ENCODE results near the gene TBL1X. TPM values are rescaled to one million over a fixed set of nuclear protein-coding genes. Genes with fewer than 3 reads are reported as not detected.

TBL1X gene
- total and polyA plus RNA-seq, 7 donors, result 2.0 to 17.6 (median 7.8) TPM

DNA sequence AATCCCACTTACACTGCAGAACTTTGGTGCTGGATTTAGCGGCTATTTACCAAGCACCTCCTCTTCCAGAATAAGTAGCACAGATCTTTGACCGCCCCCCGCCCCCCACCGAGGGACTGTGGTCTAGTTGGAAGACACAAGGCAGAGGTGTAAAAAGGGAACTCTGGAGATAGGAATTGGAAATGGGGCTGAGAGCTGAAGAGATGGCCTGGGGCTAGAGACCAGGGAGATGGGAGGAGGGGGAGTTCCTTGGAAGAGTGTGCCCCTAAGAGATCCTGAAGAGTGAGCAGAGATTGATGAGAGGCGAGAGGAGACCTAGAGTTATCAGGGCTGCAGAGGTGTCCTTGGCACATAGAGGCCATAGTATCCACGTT lies 55.3 kb downstream of the TBL1X start:
- Histone ChIP-seq H3K9me3 (no peaks in the 10 kb centered on the region), H3K27me3 (ENCODE audit: insufficient read depth in 3 of 3, low read length in 2 of 3) (no peaks in the 10 kb centered on the region), H3K27ac (peak overlapping the region; percentile 36), H3K4me3 (no peak overlapping the region), H3K4me1 (peaks cover 14% of the 10 kb centered on the region), H3K36me3 (ENCODE audit: insufficient read depth in 1 of 2, low read depth in 1 of 2) (no peaks in the 10 kb centered on the region)
- intact Hi-C loops (cut with DNase I), result no loop called here
- TF ChIP-seq, protein P1, sequence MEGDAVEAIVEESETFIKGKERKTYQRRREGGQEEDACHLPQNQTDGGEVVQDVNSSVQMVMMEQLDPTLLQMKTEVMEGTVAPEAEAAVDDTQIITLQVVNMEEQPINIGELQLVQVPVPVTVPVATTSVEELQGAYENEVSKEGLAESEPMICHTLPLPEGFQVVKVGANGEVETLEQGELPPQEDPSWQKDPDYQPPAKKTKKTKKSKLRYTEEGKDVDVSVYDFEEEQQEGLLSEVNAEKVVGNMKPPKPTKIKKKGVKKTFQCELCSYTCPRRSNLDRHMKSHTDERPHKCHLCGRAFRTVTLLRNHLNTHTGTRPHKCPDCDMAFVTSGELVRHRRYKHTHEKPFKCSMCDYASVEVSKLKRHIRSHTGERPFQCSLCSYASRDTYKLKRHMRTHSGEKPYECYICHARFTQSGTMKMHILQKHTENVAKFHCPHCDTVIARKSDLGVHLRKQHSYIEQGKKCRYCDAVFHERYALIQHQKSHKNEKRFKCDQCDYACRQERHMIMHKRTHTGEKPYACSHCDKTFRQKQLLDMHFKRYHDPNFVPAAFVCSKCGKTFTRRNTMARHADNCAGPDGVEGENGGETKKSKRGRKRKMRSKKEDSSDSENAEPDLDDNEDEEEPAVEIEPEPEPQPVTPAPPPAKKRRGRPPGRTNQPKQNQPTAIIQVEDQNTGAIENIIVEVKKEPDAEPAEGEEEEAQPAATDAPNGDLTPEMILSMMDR (IDR thresholded peaks at IDR 0.05), result no peak
- DNase-seq, result no peak
- ATAC-seq, result peak in 3 of 4 donors; percentile 8 to 10 (median 10)
- WGBS, 3 donors, result 73 to 87% (median 82%) methylated on average over 6 of the region's 6 CpGs

DNA sequence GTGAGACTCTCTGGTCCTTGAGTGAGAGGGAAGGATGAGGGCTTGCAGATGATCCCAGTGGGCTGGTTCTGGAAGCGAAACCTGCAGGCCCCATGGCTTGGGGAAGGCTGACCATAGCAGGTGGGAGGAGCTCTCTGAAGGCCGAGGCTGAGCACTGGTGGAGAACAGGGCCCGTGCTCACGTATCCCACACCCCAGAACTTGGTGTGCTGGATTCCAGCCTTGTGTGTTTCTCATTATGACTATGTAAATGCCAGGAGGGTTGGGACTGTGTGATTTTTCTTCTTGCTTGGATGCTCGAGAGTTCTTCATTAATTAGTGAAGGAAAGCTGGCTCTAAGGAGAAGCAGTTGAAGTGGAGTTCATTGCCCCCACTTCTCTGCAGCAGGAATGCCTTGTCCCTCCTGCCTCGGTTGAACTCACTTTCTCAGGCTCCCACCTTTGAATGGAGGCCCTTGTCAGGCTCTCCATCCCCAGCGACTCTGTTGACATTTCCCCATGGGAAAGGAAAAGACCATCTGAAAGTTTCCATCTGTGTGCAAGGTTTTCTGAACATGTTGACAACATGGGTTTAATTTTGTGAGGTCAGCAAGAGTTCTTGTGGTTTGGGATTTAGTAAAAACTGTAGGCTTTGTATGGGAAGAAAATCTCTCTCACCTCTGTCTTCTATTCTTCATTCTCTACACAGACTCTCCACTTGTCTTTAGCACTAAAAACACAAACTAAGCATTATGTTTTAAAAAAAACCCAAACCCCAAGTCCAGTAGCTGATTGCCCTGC lies 57.7 kb downstream of the TBL1X start:
- ATAC-seq (no peak), DNase-seq (no peak)
- no peak overlapping the region for H3K27ac ChIP-seq
- intact Hi-C loops (cut with DNase I), result no loop called here
- TF ChIP-seq, protein P1 (IDR thresholded peaks at IDR 0.05), result no peak
- 68 to 83% (median 76%) methylated on average over 7 of the region's 7 CpGs for WGBS, 3 donors
- H3K9me3 ChIP-seq, result no peaks in the 10 kb centered on the region
- H3K27me3 ChIP-seq (ENCODE audit: insufficient read depth in 3 of 3, low read length in 2 of 3), result no peaks in the 10 kb centered on the region
- H3K4me1 ChIP-seq, result peaks cover 8% of the 10 kb centered on the region
- no peaks in the 10 kb centered on the region for H3K36me3 ChIP-seq (ENCODE audit: insufficient read depth in 1 of 2, low read depth in 1 of 2)
- H3K4me3 ChIP-seq, result no peak overlapping the region

DNA sequence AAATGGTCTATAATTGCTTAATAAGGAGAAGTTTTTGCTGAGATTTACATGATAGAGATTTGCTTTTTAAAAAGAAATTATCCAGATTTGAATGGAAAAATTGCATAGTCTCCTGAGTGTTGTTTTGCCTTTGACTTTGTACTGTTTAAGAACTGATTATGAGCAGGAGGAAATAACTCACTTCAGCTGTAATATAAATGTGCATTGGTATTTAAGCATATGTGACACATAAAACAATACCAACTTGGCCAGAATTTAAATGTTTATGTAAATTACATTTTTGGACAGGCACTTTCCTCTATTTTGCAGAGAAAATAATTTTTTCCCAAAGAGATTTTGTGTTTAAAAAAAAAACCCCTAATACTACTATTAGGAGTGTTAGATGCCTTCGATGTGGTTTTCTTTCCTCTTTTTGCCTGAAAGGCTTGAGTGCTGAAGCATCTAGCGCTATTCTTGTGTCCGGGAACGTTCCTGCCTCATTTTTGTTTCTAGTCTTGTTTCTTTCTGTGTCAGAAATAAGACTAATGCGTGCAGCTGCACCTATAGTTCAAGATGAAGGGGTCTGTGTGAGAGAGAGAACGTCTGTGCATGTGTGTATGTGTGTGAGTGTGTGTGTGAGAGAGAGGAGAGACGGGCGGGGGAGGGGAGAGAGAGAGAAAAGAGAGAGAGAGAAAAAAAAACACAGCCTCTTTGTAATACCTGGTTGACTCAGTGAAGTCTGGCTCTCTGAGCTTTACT lies 60.8 kb downstream of the TBL1X start:
- Histone ChIP-seq H3K9me3 (no peaks in the 10 kb centered on the region), H3K36me3 (ENCODE audit: insufficient read depth in 1 of 2, low read depth in 1 of 2) (no peaks in the 10 kb centered on the region), H3K27ac (no peak overlapping the region), H3K4me1 (no peaks in the 10 kb centered on the region), H3K4me3 (no peak overlapping the region), H3K27me3 (ENCODE audit: insufficient read depth in 3 of 3, low read length in 2 of 3) (no peaks in the 10 kb centered on the region)
- ATAC-seq, result no peak
- WGBS, 3 donors, result 59 to 74% (median 72%) methylated on average over 8 of the region's 8 CpGs
- DNase-seq, result no peak
- intact Hi-C loops (cut with DNase I), result no loop called here
- TF ChIP-seq, protein P1 (IDR thresholded peaks at IDR 0.05), result no peak

DNA sequence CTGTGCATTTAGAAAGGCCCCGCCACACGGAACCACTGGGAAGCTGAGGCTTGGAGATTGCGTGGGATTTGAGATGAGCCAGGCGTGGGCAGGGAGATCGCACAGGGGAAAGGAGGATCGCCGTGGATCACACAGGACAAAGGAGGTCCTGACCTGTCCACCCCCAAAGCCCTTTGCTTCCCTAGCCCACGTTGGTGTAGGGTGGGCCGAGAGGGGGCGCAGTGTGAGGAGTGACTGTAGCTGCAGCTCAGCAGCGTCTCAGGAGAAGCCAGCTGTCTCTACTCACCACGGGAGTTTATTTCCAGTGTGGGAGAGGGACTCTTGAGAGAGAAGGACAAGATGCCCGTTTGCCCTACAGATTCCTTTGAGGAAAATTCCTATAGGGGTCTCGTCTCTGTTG lies 62.1 kb downstream of the TBL1X start:
- DNase-seq (no peak), ATAC-seq (no peak)
- Histone ChIP-seq H3K27me3 (ENCODE audit: insufficient read depth in 3 of 3, low read length in 2 of 3) (no peaks in the 10 kb centered on the region), H3K9me3 (no peaks in the 10 kb centered on the region), H3K4me1 (no peaks in the 10 kb centered on the region), H3K27ac (no peak overlapping the region), H3K36me3 (ENCODE audit: insufficient read depth in 1 of 2, low read depth in 1 of 2) (no peaks in the 10 kb centered on the region), H3K4me3 (no peak overlapping the region)
- 69 to 88% (median 85%) methylated on average over 14 of the region's 14 CpGs for WGBS, 3 donors
- intact Hi-C loops (cut with DNase I), result no loop called here
- TF ChIP-seq, protein P1 (IDR thresholded peaks at IDR 0.05), result no peak
